A673 (cell line): Measurements from ENCODE around the gene SLC22A23.

Source experiments
- EZH2 ChIP-seq: fragments of 200-600 bp; sonication (generic); IDR thresholded peaks from 2 replicates; pipeline ENCODE4 v1.6.1; 2017; ENCODE audit warnings: borderline replicate concordance, low read depth, mild to moderate bottlenecking, mixed read lengths, antibody characterized with exemption, low read length; ENCODE audit not compliant: poor library complexity, severe bottlenecking
- TF ChIP-seq, protein P1 (sequence below): fragments of 300-800, 200-600 bp; sonication (generic); conservative IDR thresholded peaks from 2 replicates; pipeline ENCODE4 v1.5.1; 2017; ENCODE audit warnings: low read depth, mild to moderate bottlenecking, antibody characterized with exemption, low read length, moderate library complexity, mixed read lengths

DNA sequence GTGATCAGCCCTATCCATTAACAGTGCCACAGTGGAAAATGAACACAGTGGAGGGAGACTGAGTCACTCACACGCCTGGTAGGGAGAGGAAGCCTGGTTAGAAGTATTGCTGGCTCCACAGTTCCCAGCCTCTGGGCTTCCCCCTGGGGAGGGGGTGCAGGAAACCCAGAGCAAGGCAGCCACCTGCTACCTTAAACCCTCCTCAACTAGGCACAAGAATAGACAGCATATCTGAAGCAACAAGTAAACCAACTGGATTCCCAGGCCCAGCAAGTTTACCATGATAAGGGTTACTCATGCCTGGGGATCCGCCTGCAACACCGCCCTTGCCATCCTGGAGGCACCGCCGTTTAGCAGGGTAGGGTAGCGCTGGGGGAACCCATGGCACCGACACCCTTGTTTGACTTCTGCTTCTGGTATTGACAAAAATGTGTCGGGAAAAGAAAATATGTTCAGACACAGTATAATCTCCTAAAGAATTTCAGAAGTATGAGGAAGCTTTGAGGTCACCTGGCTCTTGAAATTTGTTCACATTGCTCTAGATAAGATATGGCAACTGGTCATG, 38.3 kb downstream of the SLC22A23 start:
- TF ChIP-seq, protein P1, sequence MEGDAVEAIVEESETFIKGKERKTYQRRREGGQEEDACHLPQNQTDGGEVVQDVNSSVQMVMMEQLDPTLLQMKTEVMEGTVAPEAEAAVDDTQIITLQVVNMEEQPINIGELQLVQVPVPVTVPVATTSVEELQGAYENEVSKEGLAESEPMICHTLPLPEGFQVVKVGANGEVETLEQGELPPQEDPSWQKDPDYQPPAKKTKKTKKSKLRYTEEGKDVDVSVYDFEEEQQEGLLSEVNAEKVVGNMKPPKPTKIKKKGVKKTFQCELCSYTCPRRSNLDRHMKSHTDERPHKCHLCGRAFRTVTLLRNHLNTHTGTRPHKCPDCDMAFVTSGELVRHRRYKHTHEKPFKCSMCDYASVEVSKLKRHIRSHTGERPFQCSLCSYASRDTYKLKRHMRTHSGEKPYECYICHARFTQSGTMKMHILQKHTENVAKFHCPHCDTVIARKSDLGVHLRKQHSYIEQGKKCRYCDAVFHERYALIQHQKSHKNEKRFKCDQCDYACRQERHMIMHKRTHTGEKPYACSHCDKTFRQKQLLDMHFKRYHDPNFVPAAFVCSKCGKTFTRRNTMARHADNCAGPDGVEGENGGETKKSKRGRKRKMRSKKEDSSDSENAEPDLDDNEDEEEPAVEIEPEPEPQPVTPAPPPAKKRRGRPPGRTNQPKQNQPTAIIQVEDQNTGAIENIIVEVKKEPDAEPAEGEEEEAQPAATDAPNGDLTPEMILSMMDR, result no peak
- TF ChIP-seq EZH2, result no peak
